NCI-H82 (cell line): ENCODE data around the gene BCAS3.

Experiments used
- DNase-seq: peaks from one replicate; lab custom pipeline; 2025; lab: John Stamatoyannopoulos, UW

BCAS3 gene

DNA sequence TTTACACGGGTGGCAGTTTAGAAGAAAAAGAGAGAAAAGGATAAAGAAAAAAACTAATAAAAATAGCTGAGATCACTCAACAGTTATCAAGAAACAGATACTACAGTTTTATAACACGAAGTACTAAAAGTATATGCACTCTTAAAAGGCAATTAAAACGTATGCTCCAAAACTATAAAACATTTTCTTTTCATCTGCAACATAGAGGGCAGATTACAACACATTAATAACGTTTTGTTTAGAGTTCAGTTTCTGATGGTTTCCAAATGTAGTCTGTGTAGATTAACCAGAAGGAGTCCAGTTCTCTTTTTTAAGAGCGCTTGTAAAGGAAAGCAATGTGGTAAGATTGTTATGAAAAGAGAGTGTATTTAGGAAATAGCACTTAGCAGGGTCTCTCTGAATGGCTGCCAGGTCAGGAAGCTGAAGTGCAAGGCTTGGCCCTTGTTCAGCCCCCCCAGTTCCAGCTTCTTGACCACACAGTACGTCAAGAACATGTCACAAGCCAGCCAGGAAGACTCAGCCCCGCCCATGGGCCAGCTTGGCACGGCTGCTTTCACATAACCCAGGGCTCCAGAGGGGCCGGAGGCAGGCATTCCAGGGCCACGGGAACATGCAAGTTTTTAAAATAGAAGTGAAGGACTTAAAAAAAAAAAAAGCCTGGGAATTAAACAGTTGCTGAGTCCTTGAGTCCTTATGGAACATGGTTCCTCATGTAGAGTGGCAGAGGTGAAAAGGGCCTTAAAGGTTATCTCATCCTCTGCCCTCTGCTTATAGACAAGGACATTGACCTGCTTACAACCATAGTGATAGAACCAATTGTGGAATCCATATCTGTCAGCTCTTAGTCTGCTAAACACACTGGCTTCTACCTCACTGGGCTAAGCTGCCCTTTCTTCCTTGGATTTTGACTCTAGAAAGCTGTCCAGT lies 574.6 kb downstream of the BCAS3 start:
- DNase-seq = no peak

DNA sequence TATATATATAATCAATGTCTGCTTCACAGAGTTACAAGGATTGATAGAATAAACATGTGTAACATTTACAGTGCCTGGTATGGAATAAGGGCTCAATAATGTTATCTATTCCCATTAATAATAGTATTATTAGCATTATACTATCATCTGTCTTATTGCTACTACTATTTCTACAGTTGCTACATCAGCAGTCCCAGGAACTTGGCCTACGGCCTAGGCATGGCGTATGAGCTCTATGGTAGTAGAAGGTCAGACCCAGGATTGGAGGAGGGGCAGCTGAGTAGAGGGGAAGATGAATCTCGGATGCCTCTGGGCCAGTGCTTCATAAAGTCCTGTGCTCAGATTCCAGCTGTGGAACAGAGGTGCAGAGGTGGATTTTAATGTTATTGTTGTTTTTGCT lies 575.7 kb downstream of the BCAS3 start:
- DNase-seq = no peak

DNA sequence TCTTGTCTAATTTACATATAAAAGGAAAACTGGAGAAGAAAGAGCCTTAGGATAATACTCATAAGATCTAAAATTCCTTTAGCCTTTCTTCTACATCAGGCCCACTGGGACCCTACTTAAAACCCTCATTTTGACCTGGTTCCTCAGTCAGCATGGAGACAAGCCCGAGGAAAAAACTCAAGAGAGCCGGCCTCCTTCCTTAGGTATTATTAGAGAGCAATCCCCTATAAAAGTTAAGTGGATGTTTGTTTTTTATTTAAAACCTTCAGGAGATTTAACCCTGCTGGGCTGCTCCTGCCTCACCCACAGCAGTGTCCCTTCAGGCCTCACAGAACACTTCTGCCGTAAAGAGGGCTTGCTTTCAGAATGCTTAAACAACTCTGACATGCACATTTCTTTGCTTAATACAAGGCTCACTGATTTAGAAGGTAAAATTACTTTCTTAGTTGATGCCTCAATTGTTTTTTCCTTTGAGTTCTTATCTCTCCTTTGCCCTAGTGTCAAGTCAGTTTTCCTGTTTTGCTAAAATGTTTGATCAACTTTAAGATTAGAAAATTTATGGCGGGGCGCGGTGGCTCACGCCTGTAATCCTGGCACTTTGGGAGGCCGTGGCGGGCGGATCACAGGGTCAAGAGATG lies 576.4 kb downstream of the BCAS3 start:
- DNase-seq = peak; percentile 18

DNA sequence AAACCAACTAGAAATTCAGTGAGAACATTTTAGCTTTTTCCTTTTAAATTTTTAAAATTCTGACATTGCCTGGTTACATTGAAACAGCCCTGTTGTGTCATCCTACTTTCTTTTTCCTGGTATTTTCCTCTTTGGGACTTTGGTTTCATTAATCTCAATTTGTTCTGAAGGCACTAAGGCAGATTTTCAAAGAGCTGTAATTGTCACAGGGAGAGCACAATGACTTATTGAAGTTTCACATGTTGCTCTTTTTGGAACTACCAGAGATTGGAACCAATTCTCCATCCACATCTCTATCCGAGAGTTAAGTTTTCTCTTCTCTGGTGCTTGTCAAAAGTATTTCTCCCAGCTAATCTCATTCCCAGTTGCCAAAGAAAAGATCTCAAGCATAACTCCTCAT lies 577.3 kb downstream of the BCAS3 start:
- DNase-seq = no peak

DNA sequence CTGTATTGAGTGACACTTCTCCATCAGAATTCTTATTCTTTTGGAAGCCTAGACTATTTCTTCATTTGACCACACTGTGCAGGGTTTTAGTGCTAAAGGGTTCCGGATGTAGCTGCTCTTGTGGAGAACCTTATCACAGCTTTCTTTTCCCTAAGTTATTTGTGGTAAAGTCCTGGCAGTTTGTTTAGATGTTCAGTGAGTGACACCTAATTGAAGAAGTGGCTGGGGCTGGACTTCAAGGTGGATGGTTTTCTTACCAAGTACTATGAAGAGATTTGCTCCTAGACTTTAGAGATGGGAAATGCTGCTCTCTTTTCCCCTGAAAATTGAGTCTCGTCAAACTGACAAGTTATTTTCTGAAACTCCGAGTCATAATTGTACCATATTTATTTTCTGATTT lies 578.0 kb downstream of the BCAS3 start:
- DNase-seq = no peak

DNA sequence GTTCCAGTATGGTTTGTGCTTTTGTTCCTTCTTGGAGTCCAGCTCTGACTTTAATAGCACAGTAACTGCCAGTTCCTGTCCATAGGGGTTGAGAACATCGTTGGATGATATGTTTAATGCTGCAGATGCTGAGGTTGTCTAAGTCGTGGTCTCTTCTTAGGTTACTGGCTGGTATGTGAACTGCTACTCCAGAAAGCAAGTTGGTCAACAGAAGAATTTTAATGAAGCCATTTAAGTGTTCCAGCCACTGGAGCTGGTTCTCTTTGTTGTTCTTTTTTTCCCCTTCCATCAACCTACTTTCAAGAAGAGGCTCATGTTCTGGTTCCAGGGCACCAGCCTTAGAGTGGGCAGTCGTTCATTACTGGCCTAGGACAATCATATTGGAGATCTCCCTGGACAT lies 581.7 kb downstream of the BCAS3 start:
- DNase-seq = peak; percentile 38

DNA sequence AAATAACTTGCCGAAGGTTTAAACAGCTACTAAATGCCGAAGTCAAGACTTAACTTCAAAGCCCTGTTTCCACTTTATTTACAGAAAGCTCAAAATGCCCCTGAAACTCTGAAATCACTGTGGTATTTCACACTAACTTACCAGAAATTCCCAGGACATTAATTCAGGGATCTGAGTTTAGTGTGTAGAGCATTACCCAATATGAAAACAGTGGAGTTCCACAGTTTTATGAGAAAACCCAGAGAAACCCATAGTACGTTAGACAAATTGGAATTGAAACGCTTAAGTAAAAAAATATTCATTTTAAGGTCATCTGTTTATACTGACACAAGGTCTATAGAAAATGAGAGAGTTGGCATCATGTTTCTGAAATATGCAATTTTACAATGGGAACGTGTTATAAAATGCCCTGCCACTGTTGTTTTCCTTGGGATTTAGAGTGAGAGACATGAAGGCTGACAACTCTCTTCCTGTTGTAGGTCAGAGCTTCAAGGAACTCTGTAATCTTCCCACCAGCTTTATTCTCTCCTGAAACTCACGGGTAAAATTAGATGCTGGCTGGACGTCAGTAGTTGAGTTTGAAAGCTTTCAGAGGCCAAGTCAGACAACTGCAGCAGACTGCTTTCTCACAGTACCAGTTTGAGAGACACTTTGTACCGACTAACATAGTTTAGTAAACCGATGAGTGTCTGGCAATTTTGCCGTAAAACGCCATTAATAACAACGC lies 582.6 kb downstream of the BCAS3 start:
- DNase-seq = peak; percentile 52

DNA sequence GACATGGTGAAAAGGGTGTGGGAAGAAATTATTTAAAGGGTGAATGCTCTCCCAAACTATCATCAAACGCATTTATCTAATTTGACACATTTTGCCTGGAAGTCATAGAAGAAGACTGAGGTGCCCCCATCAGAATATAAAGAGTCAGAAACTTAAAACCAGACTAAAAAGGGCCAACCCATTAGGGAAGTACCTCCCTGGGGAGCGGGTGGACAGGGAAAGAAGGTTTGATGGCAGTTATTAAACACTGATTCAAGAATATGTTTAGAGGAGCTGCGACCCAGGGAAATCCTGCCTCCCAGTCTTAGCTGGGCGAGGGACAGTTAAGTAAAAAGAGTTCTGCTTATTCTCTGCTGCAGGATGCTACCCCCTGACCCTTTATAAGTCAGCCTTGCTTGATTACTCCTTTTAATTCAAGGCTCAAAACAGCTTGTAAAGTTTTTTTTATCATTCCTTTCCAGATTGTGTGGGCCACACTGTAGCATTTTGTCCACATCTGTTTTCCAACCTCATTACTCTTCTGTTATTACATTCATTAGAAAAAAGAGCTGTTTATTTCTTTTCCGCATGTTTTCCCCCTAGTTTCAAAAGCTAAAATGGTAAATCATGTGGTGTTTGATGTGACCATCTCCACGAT lies 583.5 kb downstream of the BCAS3 start:
- DNase-seq = no peak

DNA sequence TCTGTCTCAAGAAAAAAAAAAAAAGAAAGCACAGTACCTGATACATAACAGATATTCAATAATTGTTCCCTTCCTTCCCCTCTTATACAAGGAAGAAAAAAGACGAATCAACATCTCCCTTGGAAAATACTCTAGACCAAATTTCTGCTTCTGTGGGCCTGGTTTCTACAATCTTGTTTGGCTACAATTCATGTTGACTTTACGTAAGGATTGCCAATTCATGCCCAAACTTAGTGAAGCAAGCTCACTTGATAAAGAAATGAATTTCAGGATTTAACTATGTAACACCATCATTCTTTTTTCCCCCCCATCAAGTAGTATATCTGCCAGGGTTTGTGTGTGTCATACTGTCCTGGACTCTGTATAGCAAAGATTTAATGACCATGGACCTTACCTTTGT lies 587.7 kb downstream of the BCAS3 start:
- DNase-seq = no peak

DNA sequence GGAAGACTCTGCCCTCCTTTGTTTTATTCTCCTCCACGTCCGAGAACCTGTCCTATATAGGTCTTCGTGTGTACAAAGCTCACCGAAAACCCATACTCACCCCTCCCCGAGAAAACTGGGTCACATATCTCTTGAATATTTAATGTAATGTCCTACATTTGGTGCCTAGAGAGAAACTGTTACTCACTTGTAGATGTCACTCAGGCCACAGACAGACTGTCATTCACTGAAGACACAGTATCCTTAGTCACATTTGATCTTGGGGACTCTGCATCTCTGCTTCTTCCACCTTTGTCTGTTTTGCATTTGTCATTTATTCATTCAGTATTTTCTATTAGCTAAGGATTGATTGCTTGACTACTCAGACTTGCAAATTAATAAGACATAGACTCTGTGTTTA lies 590.2 kb downstream of the BCAS3 start:
- no peak for DNase-seq

DNA sequence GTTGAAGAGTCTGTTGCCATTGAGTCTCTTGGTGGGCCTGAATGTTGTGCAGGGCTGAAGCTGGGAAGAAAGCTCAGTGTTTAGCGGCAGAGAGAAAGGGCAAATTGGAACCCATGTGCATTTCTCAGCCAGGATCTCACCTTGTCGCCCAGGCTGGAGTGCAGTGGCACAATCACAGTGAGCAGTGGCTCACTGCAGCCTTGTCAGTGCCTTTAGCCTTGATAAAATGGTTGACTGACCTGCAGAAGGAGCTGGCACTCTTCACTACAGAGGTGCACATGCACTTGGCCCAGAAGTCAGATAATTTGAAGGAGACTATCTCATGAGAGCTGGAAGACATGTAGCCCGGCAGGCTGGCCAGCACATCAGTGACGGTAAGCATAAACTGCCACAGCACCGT lies 597.7 kb downstream of the BCAS3 start:
- no peak for DNase-seq

DNA sequence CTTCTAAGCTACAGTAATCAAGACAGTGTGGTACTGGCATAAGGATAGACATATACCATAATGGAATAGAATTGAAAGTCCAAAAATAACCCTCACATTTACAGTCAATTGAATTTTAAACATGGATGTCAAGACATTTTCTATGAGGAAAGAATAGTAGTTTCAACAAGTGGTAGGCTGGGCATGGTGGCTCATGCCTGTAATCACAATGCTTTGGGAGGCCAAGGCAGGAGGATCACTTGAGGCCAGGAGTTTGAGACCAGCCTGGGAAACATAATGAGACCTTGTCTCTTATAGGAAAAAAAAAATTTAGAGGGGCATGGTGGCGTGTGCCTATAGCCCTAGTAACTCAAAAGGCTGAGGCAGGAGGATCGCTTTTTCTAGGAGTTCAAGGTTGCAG lies 599.2 kb downstream of the BCAS3 start:
- no peak for DNase-seq

DNA sequence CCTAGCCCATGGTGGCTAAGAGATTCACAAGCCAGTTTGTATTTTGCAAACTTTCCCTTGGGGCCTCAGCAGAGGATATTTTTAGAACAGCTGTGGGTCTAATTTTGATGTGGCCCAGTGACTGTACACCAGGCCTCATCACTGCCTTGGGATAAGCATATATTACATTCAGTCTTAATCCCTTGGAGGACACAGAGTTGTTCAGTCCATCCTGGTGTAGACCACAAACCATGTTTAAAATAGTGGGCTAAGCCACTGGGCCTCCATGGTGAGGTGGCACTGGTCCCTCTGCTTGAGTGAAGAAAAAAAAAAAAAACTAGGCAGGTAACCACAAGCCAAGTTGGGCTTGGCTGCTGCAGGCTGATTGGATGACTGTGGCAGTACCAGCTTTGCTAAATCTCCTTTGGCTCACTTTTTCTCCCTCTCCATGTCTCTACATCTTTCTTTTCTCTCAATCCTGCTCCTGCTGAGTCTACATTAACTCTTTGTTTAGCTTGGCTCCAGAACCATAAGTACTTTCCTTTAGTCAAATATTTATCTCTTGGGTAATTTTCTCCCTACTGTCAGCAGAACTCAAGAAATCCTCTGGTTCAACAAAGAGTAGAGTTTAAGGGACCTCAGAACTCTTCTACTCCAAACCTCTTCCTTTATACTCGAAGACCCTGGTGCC lies 602.0 kb downstream of the BCAS3 start:
- peak; percentile 30 for DNase-seq

DNA sequence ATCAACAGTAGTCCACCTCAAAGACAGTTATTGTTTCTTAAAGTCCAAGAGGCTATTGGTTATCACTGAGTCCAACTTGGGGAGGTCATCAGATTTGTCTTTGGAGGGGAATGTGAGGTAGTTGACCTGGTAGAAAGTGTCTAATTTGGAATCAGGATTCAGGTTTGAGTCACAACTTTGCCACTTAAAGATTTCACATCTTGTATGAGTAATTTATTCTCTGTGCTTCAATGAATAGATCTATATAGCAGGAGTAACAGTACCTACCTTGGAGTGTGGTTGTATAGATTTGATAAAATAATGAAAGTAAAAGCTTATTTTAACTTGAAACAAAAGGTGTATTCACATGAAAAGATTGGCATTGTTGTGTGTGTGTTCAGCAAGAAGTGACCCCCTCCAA lies 602.7 kb downstream of the BCAS3 start:
- no peak for DNase-seq

DNA sequence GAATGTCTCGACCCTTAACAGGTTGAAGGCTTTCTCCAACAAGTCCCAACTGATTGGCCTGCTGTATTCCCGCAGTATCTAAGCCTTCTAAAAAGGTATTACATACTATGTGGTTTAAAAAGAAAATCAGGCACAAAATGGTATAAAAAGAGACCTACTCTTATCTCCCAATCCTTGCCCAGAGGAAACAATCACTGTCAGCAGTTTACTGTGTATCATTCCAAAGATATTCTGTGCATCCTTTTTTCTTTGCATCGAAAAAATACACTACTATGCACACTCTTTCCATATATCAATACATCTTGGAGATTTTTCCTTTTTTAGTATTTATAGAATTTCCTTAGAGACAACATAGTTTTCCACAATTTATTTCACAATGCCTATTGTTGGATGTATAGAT lies 603.2 kb downstream of the BCAS3 start:
- DNase-seq = no peak

DNA sequence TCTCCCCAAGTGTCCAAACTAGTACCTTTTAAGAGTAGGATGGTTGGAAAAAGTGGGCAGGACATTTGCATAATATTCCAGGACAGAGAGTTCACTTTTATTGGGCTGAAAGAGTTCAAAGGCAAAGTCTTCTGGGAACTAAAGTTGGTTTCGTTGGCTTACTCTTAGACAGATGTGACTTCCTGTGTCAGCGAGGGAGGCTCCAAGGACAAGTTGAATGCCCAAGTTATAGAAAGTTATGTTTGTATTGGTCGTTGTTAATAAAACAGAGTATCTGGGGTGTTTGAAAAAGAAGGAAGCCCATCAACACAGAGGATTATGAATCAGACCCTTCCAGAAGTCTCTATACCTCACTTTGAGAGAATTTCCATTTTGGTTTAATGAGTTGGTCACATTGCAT lies 604.7 kb downstream of the BCAS3 start:
- DNase-seq = no peak

DNA sequence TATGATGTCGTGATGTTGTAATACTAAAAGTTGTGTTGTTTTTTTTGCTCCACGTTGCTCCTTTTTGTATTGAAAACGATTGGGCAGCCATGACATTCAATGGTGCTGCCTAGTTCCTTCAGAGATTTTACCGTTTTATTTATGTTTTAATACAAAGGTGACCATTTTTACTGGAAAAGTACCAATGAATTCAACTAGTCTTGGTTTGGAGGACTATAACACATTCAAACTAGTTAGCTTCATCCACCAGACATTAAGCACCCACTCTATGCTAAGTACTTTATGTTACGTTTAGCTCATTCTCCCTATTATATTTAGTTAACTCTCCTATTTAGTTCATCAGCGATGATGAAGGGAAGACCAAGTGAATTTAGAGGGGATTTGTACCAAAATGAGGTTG lies 605.4 kb downstream of the BCAS3 start:
- DNase-seq = no peak

DNA sequence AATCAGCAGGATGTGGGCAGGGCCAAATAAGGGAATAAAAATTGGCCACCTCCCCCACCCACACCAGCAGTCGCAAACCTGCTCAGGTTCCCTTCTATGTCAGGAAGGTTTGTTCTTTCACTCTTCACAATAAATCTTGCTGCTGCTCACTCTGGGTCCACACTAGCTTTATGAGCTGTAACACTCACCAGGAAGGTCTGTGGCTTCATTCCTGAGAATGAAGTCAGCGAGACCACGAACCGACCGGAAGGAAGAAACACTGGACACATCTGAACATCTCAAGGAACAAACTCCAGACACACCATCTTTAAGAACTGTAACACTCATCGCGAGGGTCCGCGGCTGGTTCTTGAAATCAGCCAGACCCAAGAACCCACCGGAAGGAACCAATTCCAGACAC lies 606.5 kb downstream of the BCAS3 start:
- no peak for DNase-seq

DNA sequence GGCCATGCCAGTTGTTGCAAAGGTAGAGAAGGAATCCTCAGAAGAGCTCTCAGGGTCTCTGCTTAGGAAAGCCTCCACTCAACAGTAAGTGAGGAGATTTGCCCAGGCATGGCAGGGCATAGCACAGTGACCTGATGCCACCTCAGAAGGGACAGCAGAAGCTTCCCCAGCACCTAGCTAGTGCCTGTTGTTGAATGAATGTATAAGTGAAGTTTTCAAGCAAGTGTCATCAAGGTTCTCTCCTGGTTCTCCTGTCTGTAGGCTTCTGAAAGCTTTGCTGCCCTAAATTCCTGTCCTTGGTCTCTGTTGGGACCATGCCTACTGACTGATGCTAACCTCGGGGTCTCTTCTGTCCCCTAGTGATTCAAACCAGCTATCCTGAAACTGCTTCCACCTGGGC lies 607.1 kb downstream of the BCAS3 start:
- DNase-seq = no peak

DNA sequence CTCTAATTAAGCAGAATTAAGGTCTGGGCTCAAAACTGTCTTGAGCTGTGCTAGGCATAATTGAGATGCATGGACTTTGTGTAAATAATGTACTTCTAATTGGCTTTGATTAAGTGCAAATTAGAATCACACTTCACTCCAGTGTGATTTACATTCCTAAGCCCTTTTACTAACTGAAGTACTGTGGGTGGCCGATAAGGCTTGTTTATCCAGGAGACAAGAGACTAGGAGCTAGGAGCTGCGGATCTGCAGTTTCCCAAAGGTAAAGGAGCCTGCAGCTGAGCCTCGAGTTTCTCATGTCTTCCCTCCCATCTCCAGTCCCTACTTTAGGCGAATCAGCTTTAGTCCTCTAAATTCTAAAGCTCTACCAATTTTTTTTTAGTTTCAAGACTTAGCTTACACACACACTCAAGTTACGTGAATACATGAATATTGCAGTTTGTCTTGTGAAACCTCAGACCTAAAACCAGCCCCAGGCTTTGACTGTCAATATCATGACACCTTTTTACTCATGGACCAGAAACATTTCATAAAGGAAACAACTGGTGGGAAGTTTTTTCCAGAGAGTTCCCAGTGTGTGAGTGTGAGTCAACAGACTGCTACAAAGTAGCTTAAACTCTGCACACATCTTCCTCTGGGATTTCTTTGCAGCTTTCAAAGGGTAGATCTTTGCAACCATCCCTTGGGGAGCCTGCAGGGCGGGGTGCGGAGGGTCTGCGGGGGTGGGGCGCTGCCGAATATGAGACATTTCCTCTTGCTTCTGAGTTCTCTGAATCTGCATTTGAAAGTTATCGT lies 608.1 kb downstream of the BCAS3 start:
- DNase-seq = peak; percentile 96

DNA sequence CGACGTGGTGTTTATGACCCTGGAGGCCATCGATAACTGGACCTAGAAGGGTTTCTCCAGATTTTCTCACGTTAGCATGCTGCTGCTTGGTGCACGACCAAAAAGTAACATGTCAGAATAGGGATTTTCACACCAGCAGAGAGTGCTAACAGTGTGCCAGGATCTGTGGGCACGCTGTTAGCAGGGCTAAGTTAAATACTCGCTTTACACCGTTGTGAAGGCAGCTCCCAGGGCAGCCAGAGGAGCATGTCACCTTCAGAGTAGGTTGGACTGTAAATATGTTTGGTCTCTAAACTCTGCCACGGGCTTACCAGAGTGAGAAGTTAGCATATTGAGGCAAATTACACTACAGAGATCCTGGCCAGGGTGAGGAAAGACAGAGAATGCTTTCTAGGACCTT lies 608.8 kb downstream of the BCAS3 start:
- DNase-seq = no peak
